SK-N-SH (cell line): ENCODE data around the gene GALNTL6.

Source experiments
- CTCF ChIP-seq: fragments of 200-600 bp; sonication (generic); IDR thresholded peaks from 2 replicates; pipeline ENCODE4 v1.6.1; 2017; ENCODE audit warnings: antibody characterized with exemption, mild to moderate bottlenecking, moderate library complexity
- FOXJ3 ChIP-seq: sonication (generic); formaldehyde crosslinking; IDR thresholded peaks from 2 replicates; pipeline ENCODE4 v1.5.1; 2020; ENCODE audit warnings: mild to moderate bottlenecking, missing genetic modification reagents
- FOXM1 ChIP-seq: IDR thresholded peaks from 2 replicates; pipeline ENCODE4 v1.4.0; 2012; ENCODE audit warnings: low read depth, mild to moderate bottlenecking
- TF ChIP-seq, protein P1 (sequence below): fragments of 150-350 bp; IDR thresholded peaks from 2 replicates; pipeline ENCODE4 v1.6.1; 2017; ENCODE audit warnings: antibody characterized with exemption, low read length, low read depth, borderline replicate concordance

DNA sequence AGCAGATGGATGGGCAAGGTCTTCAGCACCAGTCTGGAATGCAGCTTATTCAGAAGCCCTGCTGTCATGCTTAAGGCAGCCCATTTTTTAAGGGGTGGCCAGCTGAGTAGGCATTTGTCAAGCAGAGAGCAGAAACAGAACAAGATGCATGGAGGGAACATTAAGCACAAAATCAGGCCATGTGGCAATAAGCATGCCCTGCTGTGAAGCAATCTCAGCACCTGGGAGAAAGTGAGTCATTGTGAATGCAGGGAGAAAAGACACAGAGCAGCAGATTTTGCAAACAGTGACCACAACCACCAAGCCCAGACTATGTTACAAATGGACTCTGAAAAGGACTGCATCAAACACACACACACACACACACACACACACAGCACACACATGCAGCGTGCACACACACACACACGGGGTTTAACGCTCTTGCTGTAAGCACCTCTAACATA, 1261.3 kb downstream of the GALNTL6 start:
- TF ChIP-seq, protein P1, sequence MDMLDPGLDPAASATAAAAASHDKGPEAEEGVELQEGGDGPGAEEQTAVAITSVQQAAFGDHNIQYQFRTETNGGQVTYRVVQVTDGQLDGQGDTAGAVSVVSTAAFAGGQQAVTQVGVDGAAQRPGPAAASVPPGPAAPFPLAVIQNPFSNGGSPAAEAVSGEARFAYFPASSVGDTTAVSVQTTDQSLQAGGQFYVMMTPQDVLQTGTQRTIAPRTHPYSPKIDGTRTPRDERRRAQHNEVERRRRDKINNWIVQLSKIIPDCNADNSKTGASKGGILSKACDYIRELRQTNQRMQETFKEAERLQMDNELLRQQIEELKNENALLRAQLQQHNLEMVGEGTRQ = no peak
- TF ChIP-seq CTCF (no peak), FOXM1 (no peak), FOXJ3 (CRISPR knock-in tag) (no peak)
